ENCODE measurements around the gene LAMP1. TPM values are rescaled to one million over a fixed set of nuclear protein-coding genes. Genes with fewer than 3 reads are reported as not detected.

LAMP1 gene
- polyA plus RNA-seq, 1 of the 3 experiments (the other 2 are of a cell fraction), result 261 TPM

GRCh38 chr13:113280126-113280525, 16.9 kb upstream of the LAMP1 start:
- no peaks in the 10 kb centered on the region for H3K9me2 ChIP-seq
- no peak overlapping the region for H3K27ac ChIP-seq (ENCODE audit: low read depth in 2 of 2, low read length in 1 of 2)
- 84% methylated on average over 6 of the region's 6 CpGs for WGBS (ENCODE audit: low lambda C conversion rate)
- H3K36me3 ChIP-seq (replicated peaks in 1 of 2; ENCODE audit: control insufficient read depth in 1 of 2, insufficient read depth in 2 of 2, low read length in 1 of 2), result no peaks in the 10 kb centered on the region
- H3K4me3 ChIP-seq (ENCODE audit: low read depth in 2 of 2, low read length in 1 of 2), result no peak overlapping the region
- no peak overlapping the region for H3K4me2 ChIP-seq
- POLR2A ChIA-PET, result no interaction called here
- no peaks in the 10 kb centered on the region for H3K9me3 ChIP-seq
- no peaks in the 10 kb centered on the region for H3F3A ChIP-seq (replicated peaks; ENCODE audit: insufficient read depth)
- H2AFZ ChIP-seq (ENCODE audit: low read depth), result no peak overlapping the region
- TF ChIP-seq CTCF (IDR thresholded peaks at IDR 0.05) (no peak), IRF3 (IDR thresholded peaks at IDR 0.05; ENCODE audit: low read depth, low read length) (no peak), RAD21 (IDR thresholded peaks at IDR 0.05; ENCODE audit: low read length) (no peak), TAF1 (IDR thresholded peaks at IDR 0.05; ENCODE audit: borderline replicate concordance, low read depth, low read length) (no peak), TEAD4 (IDR thresholded peaks at IDR 0.05; ENCODE audit: borderline replicate concordance, insufficient read depth) (no peak), FOSL2 (IDR thresholded peaks at IDR 0.05; ENCODE audit: borderline replicate concordance, low read depth) (no peak), CHD2 (IDR thresholded peaks at IDR 0.05; ENCODE audit: low read length, partially characterized antibody) (no peak)
- no peaks in the 10 kb centered on the region for H4K20me1 ChIP-seq (ENCODE audit: insufficient read depth)
- no peaks in the 10 kb centered on the region for H3K79me2 ChIP-seq (ENCODE audit: insufficient read depth)
- no peak overlapping the region for H3K9ac ChIP-seq
- peaks cover 10% of the 10 kb centered on the region; the same call in 1 of the 2 replicates for H3K27me3 ChIP-seq (ENCODE audit: insufficient read depth)
- CTCF ChIA-PET, result interaction anchor here (0.7 kb wide), 1 partner anchor 10 kb away, joined by 5 read pairs; no protein-coding TSS in a partner anchor
- H3K4me1 ChIP-seq (ENCODE audit: control insufficient read depth in 1 of 2, insufficient read depth in 2 of 2, low read depth in 1 of 2, low read length in 1 of 2), result no peaks in the 10 kb centered on the region
- no peak for DNase-seq

GRCh38 chr13:113283904-113284303, 13.1 kb upstream of the LAMP1 start:
- no peak for DNase-seq
- CTCF ChIA-PET, result no interaction called here
- 33% methylated on average over 8 of the region's 8 CpGs for WGBS (ENCODE audit: low lambda C conversion rate)

More at GRCh38 chr13:113283904-113284303, 13.1 kb upstream of the LAMP1 start:
- no peaks in the 10 kb centered on the region for H4K20me1 ChIP-seq (ENCODE audit: insufficient read depth)
- no peak overlapping the region for H3K4me2 ChIP-seq
- H3K9me2 ChIP-seq, result no peaks in the 10 kb centered on the region
- H2AFZ ChIP-seq (ENCODE audit: low read depth), result no peak overlapping the region
- no peak for TF ChIP-seq FOXJ3 (CRISPR knock-in tag; IDR thresholded peaks at IDR 0.05)
- TF ChIP-seq TCF12 (IDR thresholded peaks at IDR 0.05), result no peak
- TF ChIP-seq NRF1 (IDR thresholded peaks at IDR 0.05; ENCODE audit: low read depth, low read length), result no peak
- no peak for TF ChIP-seq ELF1 (IDR thresholded peaks at IDR 0.05)
- TF ChIP-seq EZH2phosphoT487 (IDR thresholded peaks at IDR 0.05; ENCODE audit: borderline replicate concordance, low read depth), result no peak
- H3K79me2 ChIP-seq (ENCODE audit: insufficient read depth), result no peaks in the 10 kb centered on the region
- H3K27me3 ChIP-seq (ENCODE audit: insufficient read depth), result peaks cover 16% of the 10 kb centered on the region; the same call in 1 of the 2 replicates
- POLR2A ChIA-PET, result no interaction called here
- no peaks in the 10 kb centered on the region for H3K4me1 ChIP-seq (ENCODE audit: control insufficient read depth in 1 of 2, insufficient read depth in 2 of 2, low read depth in 1 of 2, low read length in 1 of 2)
- H3K27ac ChIP-seq (ENCODE audit: low read depth in 2 of 2, low read length in 1 of 2), result no peak overlapping the region
- no peak overlapping the region for H3K4me3 ChIP-seq (ENCODE audit: low read depth in 2 of 2, low read length in 1 of 2)
- no peaks in the 10 kb centered on the region for H3K36me3 ChIP-seq (replicated peaks in 1 of 2; ENCODE audit: control insufficient read depth in 1 of 2, insufficient read depth in 2 of 2, low read length in 1 of 2)
- H3K9me3 ChIP-seq, result no peaks in the 10 kb centered on the region
- no peak overlapping the region for H3K9ac ChIP-seq
- H3F3A ChIP-seq (replicated peaks; ENCODE audit: insufficient read depth), result no peaks in the 10 kb centered on the region
